Stimulated activated CD4-positive, alpha-beta T cell treated with anti-CD3 and anti-CD28 coated beads, Interleukin-12 subunit alpha, Interleukin-12 subunit beta, amount 100 ng/mL, for 24 hours (primary cell): ENCODE data around the gene MICAL2.

Source experiments
- DNase-seq, 2 experiments: peaks; one replicate each; pipeline ENCODE4 v3.0.0-alpha.2; 2020; ENCODE audit warnings: low read depth in 2 of 2

Gene MICAL2

GRCh38 chr11:12156301-12157140 lies 46.1 kb downstream of the MICAL2 start:
- no peak for DNase-seq

GRCh38 chr11:12157241-12157661 lies 46.9 kb downstream of the MICAL2 start:
- no peak for DNase-seq

DNA sequence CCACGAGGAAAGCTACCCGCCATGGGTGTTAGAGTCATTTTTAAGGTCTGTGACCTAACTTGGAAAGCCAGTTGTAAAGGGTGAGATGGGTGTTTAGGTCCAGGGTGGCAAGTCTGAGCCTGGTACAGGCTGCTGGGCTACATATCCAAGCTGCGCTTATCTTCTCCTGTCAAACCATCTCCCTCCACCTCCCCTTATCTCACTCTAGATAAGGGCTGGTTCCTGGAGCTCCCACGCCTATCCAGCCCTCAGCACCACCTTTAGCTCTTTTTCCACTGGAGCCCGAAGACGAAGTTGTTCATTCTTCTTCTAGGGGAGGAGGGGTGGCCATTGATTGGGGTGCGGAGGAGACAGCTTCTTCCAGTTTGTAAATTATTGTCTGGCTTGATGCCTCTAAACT lies 48.5 kb downstream of the MICAL2 start:
- DNase-seq, result no peak

DNA sequence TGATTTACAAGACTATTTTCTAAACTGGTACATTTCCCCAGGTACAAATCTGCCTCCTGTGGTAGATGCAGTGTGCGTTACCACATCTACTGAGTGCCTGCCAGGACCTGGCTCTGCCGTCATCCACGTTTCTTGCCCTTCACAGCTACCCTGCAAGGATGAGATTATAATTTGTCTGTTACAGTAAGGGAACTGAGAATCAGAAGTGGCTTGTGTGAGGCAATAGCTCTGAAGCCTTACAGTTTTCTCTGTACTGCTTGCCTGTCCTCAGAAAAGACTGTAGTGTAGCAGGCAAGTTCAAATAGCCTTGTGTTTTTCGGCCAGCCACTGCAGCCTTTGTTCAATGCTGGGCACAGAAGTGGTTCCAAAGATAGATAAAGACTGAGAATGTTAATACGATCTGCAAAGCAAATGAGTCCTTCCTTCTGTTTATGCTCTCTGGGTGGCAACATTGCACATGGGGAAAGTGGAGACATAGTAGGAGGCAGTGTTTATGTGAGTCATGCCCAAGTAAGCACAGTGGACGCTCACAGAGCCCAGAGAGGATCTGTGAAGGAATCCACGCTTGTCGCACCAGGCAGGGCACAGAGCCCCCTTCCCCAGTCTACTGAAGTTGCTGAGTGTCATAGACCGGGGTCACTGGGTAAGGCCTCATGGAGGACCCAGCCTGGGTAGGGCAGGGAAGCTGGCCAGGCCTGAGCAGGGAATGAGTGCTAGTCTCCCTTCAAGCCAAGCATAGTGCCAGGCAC lies 49.1 kb downstream of the MICAL2 start:
- DNase-seq, result no peak

DNA sequence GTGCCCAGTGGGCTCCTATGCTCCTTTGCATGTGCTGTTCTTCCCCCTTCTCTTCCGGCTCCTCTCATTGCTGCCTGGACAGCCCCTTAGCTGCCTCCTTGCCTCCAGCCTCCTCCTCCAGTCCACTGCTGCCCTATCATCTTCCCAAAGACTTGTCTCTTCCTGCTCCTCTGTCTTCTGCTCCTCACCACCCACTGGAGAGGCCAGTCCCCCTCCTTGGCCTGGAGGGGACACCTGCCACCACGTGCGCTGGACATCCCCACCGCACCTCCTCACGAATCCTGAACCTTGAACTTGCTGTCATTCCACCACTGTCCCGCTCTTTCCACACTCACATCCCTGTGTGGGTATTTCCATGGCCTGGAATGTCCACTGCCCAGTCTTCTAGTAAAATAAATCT lies 49.8 kb downstream of the MICAL2 start:
- DNase-seq, result no peak

GRCh38 chr11:12160680-12161079 lies 50.3 kb downstream of the MICAL2 start:
- no peak for DNase-seq

DNA sequence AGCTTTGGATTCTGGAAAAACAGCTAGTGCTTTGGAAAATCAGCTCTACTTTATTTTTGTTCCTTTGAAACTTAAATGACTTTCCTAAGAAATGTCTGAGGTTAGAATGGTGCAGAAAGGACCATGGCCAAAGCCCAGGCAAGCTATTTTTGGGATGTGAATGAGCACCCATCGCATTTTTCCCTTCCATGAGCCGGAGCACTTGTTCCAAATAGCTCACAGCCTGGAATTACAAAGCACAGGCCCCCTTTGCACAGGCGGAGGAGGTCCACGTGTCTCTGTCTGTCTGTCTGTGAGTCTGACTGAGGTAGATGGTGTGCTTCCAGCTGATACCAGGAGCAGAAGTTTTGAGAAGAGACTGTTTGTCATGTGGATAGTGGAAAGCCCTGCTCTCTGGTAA lies 50.7 kb downstream of the MICAL2 start:
- DNase-seq, result no peak

DNA sequence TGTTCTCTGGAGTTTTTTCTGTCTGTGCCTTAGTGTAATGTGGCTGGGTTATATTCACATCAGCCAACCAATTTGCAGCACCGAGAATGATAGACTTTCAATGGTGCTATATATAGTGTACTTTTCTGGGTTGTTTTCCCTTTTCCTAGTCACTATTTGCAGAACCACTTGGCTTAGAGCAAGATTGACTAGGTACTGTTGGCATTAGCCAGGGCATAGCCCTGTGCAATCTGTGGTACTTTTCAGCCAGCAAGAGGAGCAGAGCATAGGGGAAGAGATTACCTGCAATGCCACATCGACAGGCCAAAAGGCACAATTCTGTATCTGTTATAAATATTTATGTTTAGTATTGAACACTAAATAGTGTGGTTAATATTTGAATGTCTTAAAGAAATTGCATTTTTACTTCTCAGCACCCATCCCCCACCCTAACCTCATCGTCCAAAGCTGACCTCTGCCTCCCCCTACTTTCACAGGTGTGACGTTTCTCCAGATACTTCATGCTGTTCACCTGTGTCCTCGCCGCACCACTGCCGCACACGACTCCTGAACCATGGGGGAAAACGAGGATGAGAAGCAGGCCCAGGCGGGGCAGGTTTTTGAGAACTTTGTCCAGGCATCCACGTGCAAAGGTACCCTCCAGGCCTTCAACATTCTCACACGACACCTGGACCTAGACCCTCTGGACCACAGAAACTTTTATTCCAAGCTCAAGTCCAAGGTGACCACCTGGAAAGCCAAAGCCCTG lies 51.4 kb downstream of the MICAL2 start:
- DNase-seq, result no peak

GRCh38 chr11:12162652-12163051 lies 52.3 kb downstream of the MICAL2 start:
- no peak for DNase-seq

GRCh38 chr11:12163181-12163941 lies 53.0 kb downstream of the MICAL2 start:
- no peak for DNase-seq

GRCh38 chr11:12164061-12165014 lies 53.9 kb downstream of the MICAL2 start:
- DNase-seq, result no peak

- no peak for DNase-seq
Observed at GRCh38 chr11:12165237-12165875, 55.0 kb downstream of the MICAL2 start.

DNA sequence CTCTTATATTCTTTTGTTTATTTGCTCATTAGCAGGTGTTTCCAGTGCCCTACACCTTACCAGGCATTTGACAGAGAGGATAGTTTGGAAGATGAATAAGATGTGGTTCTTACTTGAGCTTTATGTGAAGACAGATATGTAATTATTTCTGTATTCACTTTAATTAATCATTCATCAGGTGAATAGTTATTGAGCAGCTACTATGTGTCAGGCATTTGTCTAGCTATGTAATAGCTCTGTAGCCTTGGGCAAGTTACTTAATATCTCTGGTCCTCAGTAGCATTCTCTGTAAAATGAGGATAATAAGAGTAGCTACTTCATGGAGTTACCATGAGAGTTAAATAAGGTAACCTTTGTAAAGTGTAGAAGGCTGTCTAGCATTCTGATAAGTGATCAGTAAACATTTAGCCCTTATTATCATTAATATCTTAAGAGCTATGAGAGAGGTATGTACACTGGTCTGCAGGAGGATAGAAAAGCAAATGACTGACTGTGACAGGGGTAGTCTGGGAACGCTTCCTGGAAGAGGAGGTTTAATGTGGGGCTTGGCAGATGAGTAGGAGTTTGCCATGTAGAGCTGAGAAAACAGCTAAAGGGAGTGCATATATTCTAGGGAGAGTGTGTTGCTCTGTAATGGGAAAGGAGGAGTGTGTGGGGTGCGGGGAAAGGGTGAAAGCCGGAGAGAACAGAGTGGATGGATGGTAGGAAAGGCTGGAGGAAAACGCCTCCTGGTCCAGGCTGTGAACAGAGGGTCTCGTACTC lies 56.1 kb downstream of the MICAL2 start:
- no peak for DNase-seq

DNA sequence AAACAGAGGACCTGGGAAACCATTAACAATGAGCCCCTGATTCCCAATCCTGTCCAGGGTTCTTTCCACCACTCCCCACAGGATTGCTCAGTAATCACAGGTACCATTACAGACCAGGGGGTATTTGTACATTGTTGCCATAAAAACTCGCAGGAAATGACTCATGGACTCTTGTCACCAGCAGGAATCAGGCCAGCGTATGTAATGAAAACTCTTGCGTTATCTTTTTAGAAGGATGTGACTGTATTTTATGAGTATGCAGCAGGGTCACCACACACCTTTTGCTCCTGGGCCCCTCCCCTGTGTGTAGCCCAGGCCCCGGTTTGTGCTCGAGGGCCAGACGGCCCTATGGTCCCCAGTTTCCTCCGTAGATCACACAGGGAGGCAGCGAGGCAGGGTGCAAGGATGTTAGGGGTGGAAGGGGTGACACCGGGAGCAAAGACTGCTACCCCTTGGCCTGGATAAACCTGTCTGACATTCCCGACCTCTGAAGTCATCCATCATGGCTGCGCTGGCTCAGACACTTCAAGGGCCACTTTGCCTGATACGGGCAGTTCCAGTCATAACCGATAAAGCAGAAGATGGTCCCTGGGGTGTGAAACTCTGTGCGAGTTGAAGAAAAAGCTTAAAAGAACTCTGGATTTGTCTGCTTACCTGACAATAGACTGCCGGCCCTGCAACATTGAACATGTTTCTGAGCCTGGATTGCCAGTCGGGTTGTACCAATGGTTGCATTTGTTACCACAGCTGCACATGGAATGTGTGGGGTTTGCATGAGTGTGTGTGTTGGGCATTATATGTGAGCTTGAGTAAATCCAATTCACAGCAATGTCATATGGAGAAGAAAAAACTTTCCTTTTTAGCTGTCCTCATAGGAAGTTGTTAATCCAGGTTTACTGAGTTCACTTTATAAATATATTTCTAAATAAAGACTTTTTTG lies 56.9 kb downstream of the MICAL2 start:
- DNase-seq, result no peak

- DNase-seq, result no peak
Observed at GRCh38 chr11:12168114-12168513, 57.7 kb downstream of the MICAL2 start.

DNA sequence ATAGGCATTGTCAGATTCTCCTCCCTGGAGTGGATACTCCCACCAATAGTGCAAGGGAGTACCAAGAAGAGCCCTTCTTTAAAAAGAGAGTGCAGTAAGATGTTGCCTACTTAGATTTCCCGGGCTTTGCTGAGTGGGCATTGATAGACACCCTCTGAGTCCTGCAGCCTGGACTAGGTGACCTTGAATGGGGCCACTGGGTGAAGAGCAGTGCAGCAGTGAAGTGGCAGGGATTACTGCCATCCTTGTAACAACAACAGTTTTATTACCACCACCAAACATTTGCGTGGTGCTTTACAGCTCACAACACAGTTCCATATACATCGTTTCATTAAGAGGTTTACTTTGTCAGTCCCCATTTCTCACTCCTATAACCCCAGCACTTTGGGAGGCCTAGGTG lies 59.4 kb downstream of the MICAL2 start:
- DNase-seq, result no peak

GRCh38 chr11:12170501-12170900 lies 60.1 kb downstream of the MICAL2 start:
- DNase-seq, result no peak

GRCh38 chr11:12170984-12171383 lies 60.6 kb downstream of the MICAL2 start:
- no peak for DNase-seq
